ENCODE results near the gene SLCO2A1. TPM values are rescaled to one million over a fixed set of nuclear protein-coding genes. Genes with fewer than 3 reads are reported as not detected.

SLCO2A1 gene
- polyA plus RNA-seq, 4 donors = 1.6 to 36.7 (median 4.9) TPM

DNA sequence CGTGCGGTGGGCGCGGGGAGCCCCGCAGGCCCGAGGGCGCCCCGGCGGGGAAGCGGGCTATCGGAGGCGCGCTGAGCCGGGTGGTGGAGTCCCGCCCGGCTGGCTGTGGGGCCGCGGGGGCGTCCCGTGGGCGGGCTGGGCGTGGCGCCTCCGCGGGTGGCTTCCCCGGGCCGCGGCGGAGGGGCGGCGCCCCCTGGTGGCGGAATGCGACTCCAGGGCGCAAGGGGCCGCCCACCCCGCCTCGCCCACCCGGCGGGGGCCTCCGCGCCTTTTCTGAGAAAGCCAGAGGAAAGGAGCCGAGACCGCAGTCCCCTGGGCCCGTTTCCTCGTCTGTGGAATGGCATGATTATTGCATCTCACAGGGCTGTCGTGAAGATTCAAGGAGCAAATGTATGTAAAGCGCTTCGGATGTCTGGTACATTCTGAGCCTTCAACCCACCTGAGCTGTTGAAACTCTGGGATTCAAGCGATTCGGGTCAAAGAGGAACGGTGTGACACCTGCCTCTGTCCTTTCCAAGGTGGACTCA, 102.1 kb downstream of the SLCO2A1 start:
- 2 to 5% (median 2%) methylated on average over 36 to 51 of the region's 51 CpGs for WGBS, 3 donors
- Histone ChIP-seq H3K4me1 (ENCODE audit: control insufficient read depth in 3 of 3, insufficient read depth in 2 of 3, low read depth in 1 of 3, low read length in 2 of 3) (peaks cover 0 to 8% (median 0%) of the 10 kb centered on the region in 3 donors), H3K4me3 (ENCODE audit: low read depth in 1 of 3, low read length in 3 of 3) (peak overlapping the region; percentile 2 to 43 (median 30)), H3K9me3 (ENCODE audit: control insufficient read depth in 2 of 2, insufficient read depth in 1 of 2, low read depth in 1 of 2, low read length in 1 of 2) (no peaks in the 10 kb centered on the region), H3K27ac (ENCODE audit: low read depth in 1 of 3, low read length in 2 of 3) (no peak overlapping the region), H3K36me3 (ENCODE audit: control insufficient read depth in 3 of 3, insufficient read depth in 2 of 3, low read depth in 1 of 3, low read length in 3 of 3) (no peaks in the 10 kb centered on the region), H3K27me3 (ENCODE audit: control insufficient read depth in 3 of 3, insufficient read depth in 3 of 3, low read length in 3 of 3) (peaks cover 0 to 11% (median 0%) of the 10 kb centered on the region in 3 donors)
- DNase-seq (peak in 1 of 2 donors; percentile 84), FAIRE-seq (no peak)

DNA sequence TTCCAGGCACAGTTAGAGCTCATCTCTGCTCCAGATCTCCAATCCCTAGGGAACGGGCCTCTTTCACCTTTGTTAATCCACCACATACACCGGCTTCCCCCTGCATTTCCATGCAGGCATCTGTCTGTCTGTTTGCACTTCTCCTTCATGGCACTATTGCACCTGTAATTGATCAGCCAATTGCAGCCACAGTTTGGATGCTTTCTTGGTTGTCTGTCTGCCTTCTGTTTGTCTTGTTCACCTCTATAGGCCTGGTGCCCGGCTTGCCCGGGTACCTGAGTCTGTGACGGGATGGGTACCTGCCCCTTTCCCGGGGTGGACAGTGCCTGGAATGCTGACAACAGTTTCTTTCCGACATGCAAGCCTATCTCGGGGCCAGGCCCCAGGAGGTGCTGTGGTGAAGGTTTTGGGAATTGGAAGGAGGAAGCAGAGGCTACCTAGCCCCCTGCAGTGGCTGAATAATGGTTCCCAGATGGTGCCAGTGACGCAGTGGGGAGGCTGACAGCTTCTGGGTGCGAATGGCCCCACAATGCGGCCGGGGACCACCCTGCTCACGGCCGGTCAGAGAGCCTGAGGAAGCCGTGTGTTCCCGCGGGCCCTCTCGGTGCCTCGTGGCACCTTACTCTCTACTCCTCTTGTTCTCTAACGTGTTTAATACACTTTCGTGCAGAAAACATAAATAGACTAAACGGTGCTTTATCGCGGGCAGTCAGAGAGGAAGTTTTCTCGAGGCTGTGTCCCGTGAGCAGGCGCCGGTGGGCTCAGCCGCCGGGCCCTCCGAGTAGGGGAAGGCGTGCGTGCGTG, 102.8 kb downstream of the SLCO2A1 start:
- DNase-seq (peak in 1 of 2 donors; percentile 19), FAIRE-seq (no peak)
- Histone ChIP-seq H3K4me1 (ENCODE audit: control insufficient read depth in 3 of 3, insufficient read depth in 2 of 3, low read depth in 1 of 3, low read length in 2 of 3) (peaks cover 0 to 8% (median 0%) of the 10 kb centered on the region in 3 donors), H3K27me3 (ENCODE audit: control insufficient read depth in 3 of 3, insufficient read depth in 3 of 3, low read length in 3 of 3) (peaks cover 0 to 11% (median 0%) of the 10 kb centered on the region in 3 donors), H3K36me3 (ENCODE audit: control insufficient read depth in 3 of 3, insufficient read depth in 2 of 3, low read depth in 1 of 3, low read length in 3 of 3) (no peaks in the 10 kb centered on the region), H3K9me3 (ENCODE audit: control insufficient read depth in 2 of 2, insufficient read depth in 1 of 2, low read depth in 1 of 2, low read length in 1 of 2) (no peaks in the 10 kb centered on the region), H3K4me3 (ENCODE audit: low read depth in 1 of 3, low read length in 3 of 3) (peak overlapping the region; percentile 2 to 43 (median 30)), H3K27ac (ENCODE audit: low read depth in 1 of 3, low read length in 2 of 3) (no peak overlapping the region)
- WGBS, 3 donors = 26 to 34% (median 33%) methylated on average over 34 of the region's 34 CpGs

DNA sequence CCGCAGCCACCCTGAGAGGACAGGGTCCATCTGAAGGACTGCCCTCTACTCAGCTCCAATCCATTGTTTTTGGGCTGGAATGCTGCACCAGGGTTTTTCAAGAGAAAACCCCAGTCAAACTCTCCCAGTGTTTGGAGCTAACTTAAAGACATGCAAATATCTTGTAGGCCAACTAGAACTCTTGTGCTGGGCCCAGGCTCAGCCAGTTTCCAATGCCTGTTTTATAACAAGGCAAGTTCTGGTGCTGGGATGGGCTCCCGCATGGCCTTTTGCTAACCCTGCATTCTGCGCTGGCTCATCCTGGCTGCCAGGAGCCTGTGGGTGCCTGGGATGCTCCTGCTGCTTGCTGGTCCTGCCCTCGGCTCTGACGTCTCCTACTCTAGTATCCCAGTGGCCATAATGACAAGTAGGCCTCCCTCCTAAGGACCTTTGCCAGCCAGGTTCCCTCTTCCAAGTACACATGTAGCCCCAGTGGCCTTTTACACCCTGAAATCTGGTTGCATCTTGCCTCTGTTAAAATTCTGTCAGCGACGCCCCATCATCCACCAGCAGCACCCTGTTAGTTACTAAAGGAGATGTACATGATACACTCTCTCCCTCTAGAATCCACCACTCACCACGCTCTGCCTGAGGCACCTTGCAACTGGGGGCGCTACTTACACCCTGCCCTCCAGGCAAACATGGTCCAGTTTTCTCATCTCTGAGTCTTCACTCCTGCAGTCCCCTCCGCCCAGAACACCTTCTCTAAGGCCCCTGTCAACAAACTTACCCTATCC, 103.6 kb downstream of the SLCO2A1 start:
- DNase-seq = no peak
- WGBS, 3 donors = 96 to 97% (median 97%) methylated on average over 10 of the region's 10 CpGs
- no peak for FAIRE-seq

GRCh38 chr3:133924041-133924440, 105.7 kb downstream of the SLCO2A1 start:
- 71 to 78% (median 77%) methylated on average over 4 of the region's 4 CpGs for WGBS, 3 donors
- Histone ChIP-seq H3K36me3 (ENCODE audit: control insufficient read depth in 3 of 3, insufficient read depth in 2 of 3, low read depth in 1 of 3, low read length in 3 of 3) (no peaks in the 10 kb centered on the region), H3K9me3 (ENCODE audit: control insufficient read depth in 2 of 2, insufficient read depth in 1 of 2, low read depth in 1 of 2, low read length in 1 of 2) (no peaks in the 10 kb centered on the region), H3K4me1 (ENCODE audit: control insufficient read depth in 3 of 3, insufficient read depth in 2 of 3, low read depth in 1 of 3, low read length in 2 of 3) (peaks cover 0 to 8% (median 0%) of the 10 kb centered on the region in 3 donors), H3K4me3 (ENCODE audit: low read depth in 1 of 3, low read length in 3 of 3) (no peak overlapping the region), H3K27me3 (ENCODE audit: control insufficient read depth in 3 of 3, insufficient read depth in 3 of 3, low read length in 3 of 3) (peaks cover 0 to 14% (median 0%) of the 10 kb centered on the region in 3 donors), H3K27ac (ENCODE audit: low read depth in 1 of 3, low read length in 2 of 3) (no peak overlapping the region)
- DNase-seq (no peak), FAIRE-seq (no peak)

More for the DNA sequence above, 103.6 kb downstream of the SLCO2A1 start:
- no peaks in the 10 kb centered on the region for H3K36me3 ChIP-seq (ENCODE audit: control insufficient read depth in 3 of 3, insufficient read depth in 2 of 3, low read depth in 1 of 3, low read length in 3 of 3)
- no peak overlapping the region for H3K27ac ChIP-seq (ENCODE audit: low read depth in 1 of 3, low read length in 2 of 3)
- no peaks in the 10 kb centered on the region for H3K9me3 ChIP-seq (ENCODE audit: control insufficient read depth in 2 of 2, insufficient read depth in 1 of 2, low read depth in 1 of 2, low read length in 1 of 2)
- peaks cover 0 to 11% (median 0%) of the 10 kb centered on the region in 3 donors for H3K27me3 ChIP-seq (ENCODE audit: control insufficient read depth in 3 of 3, insufficient read depth in 3 of 3, low read length in 3 of 3)
- H3K4me1 ChIP-seq (ENCODE audit: control insufficient read depth in 3 of 3, insufficient read depth in 2 of 3, low read depth in 1 of 3, low read length in 2 of 3) = peaks cover 0 to 8% (median 0%) of the 10 kb centered on the region in 3 donors
- no peak overlapping the region for H3K4me3 ChIP-seq (ENCODE audit: low read depth in 1 of 3, low read length in 3 of 3)

- Histone ChIP-seq H3K27ac (ENCODE audit: low read depth in 1 of 3, low read length in 2 of 3) (no peak overlapping the region), H3K4me3 (ENCODE audit: low read depth in 1 of 3, low read length in 3 of 3) (no peak overlapping the region), H3K4me1 (ENCODE audit: control insufficient read depth in 3 of 3, insufficient read depth in 2 of 3, low read depth in 1 of 3, low read length in 2 of 3) (no peaks in the 10 kb centered on the region), H3K36me3 (ENCODE audit: control insufficient read depth in 3 of 3, insufficient read depth in 2 of 3, low read depth in 1 of 3, low read length in 3 of 3) (no peaks in the 10 kb centered on the region), H3K9me3 (ENCODE audit: control insufficient read depth in 2 of 2, insufficient read depth in 1 of 2, low read depth in 1 of 2, low read length in 1 of 2) (no peaks in the 10 kb centered on the region), H3K27me3 (ENCODE audit: control insufficient read depth in 3 of 3, insufficient read depth in 3 of 3, low read length in 3 of 3) (peaks cover 0 to 6% (median 1%) of the 10 kb centered on the region in 3 donors)
- FAIRE-seq (no peak), DNase-seq (no peak)
- WGBS, 3 donors = 89 to 93% (median 91%) methylated on average over 1 of the region's 1 CpG
Measured at GRCh38 chr3:133921592-133921991, 108.1 kb downstream of the SLCO2A1 start.

DNA sequence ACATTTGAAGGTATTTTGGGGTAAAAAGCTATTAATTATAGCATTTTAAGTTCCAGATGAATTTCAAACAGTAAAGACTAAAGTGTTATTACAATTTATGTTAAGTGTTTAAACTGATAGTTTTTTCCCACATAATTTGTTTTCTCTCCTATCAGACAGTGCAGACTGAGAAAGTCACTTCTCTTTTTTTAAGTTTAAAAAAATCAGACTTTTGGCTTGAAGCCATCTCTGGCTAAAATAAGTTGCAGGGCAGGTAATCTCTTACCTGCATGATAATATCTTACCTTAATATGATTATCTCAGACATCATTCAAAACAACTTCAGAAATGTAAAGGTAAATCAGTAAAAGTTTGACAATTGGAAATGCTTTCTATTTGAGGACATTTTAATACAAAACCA, 112.6 kb downstream of the SLCO2A1 start:
- H3K27ac ChIP-seq (ENCODE audit: low read depth in 1 of 3, low read length in 2 of 3) = no peak overlapping the region
- no peaks in the 10 kb centered on the region for H3K36me3 ChIP-seq (ENCODE audit: control insufficient read depth in 3 of 3, insufficient read depth in 2 of 3, low read depth in 1 of 3, low read length in 3 of 3)
- H3K4me1 ChIP-seq (ENCODE audit: control insufficient read depth in 3 of 3, insufficient read depth in 2 of 3, low read depth in 1 of 3, low read length in 2 of 3) = no peaks in the 10 kb centered on the region
- H3K9me3 ChIP-seq (ENCODE audit: control insufficient read depth in 2 of 2, insufficient read depth in 1 of 2, low read depth in 1 of 2, low read length in 1 of 2) = no peaks in the 10 kb centered on the region
- H3K27me3 ChIP-seq (ENCODE audit: control insufficient read depth in 3 of 3, insufficient read depth in 3 of 3, low read length in 3 of 3) = peaks cover 0 to 4% (median 1%) of the 10 kb centered on the region in 3 donors
- no peak for DNase-seq
- no peak overlapping the region for H3K4me3 ChIP-seq (ENCODE audit: low read depth in 1 of 3, low read length in 3 of 3)
- no peak for FAIRE-seq

- H3K4me3 ChIP-seq (ENCODE audit: low read depth in 1 of 3, low read length in 3 of 3) = no peak overlapping the region
- H3K9me3 ChIP-seq (ENCODE audit: control insufficient read depth in 2 of 2, insufficient read depth in 1 of 2, low read depth in 1 of 2, low read length in 1 of 2) = no peaks in the 10 kb centered on the region
- 62 to 71% (median 65%) methylated on average over 10 of the region's 10 CpGs for WGBS, 3 donors
- H3K27ac ChIP-seq (ENCODE audit: low read depth in 1 of 3, low read length in 2 of 3) = no peak overlapping the region
- no peaks in the 10 kb centered on the region for H3K4me1 ChIP-seq (ENCODE audit: control insufficient read depth in 3 of 3, insufficient read depth in 2 of 3, low read depth in 1 of 3, low read length in 2 of 3)
- DNase-seq (no peak), FAIRE-seq (no peak)
- no peaks in the 10 kb centered on the region for H3K36me3 ChIP-seq (ENCODE audit: control insufficient read depth in 3 of 3, insufficient read depth in 2 of 3, low read depth in 1 of 3, low read length in 3 of 3)
- peaks cover 0 to 7% (median 1%) of the 10 kb centered on the region in 3 donors for H3K27me3 ChIP-seq (ENCODE audit: control insufficient read depth in 3 of 3, insufficient read depth in 3 of 3, low read length in 3 of 3)
Measured at GRCh38 chr3:133915685-133916658, 113.8 kb downstream of the SLCO2A1 start.
